BLaER1 treated with 17β-estradiol and CSF1 and Interleukin-3, amounts not matched to agents 10 nM and 100 nM (cell line): Measurements from ENCODE around the gene NKX6-2.
A peak's percentile ranks its signal among the peaks of the same experiment; 100 is the strongest.

Source experiments
- H3K27ac ChIP-seq, 11 experiments: shearing (Covaris generic); formaldehyde crosslinking; 2 replicates each; pipeline ENCODE4 v1.8.1; 2022
- H3K27me3 ChIP-seq, 11 experiments: shearing (Covaris generic); formaldehyde crosslinking; 2 replicates each; pipeline ENCODE4 v1.8.1; 2022
- H3K36me3 ChIP-seq, 11 experiments: shearing (Covaris generic); formaldehyde crosslinking; 2 replicates each; pipeline ENCODE4 v1.8.1; 2022
- H3K4me1 ChIP-seq, 10 experiments: shearing (Covaris generic); formaldehyde crosslinking; 2 replicates each; pipeline ENCODE4 v1.8.1; 2022
- H3K4me2 ChIP-seq, 11 experiments: shearing (Covaris generic); formaldehyde crosslinking; 2 replicates each; pipeline ENCODE4 v1.8.1; 2022
- H3K4me3 ChIP-seq, 10 experiments: shearing (Covaris generic); formaldehyde crosslinking; 2 replicates each; pipeline ENCODE4 v1.8.1; 2022
- H3K9ac ChIP-seq, 11 experiments: shearing (Covaris generic); formaldehyde crosslinking; 2 replicates each; pipeline ENCODE4 v1.8.1; 2022
- H3K9me3 ChIP-seq, 11 experiments: shearing (Covaris generic); formaldehyde crosslinking; replicated peaks in 1 of 11; 2 replicates each; pipeline ENCODE4 v1.8.1; 2022
- H4K20me1 ChIP-seq, 11 experiments: shearing (Covaris generic); formaldehyde crosslinking; 2 replicates each; pipeline ENCODE4 v1.8.1; 2022
- Cebpa-rat ChIP-seq, 11 experiments: shearing (Covaris generic); IDR thresholded peaks; 2 replicates each; pipeline ENCODE4 v1.8.1; 2022

The NKX6-2 gene

GRCh38 chr10:132733926-132734325, 52.0 kb downstream of the NKX6-2 start:
- Histone ChIP-seq H3K9ac (0 out of 22 replicates have a peak overlapping the region, but pooled peaks of 1 of the 11 experiments have one; percentile 60), H3K9me3 (no peaks in the 10 kb centered on the region), H3K4me3 (no peak overlapping the region), H3K36me3 (peaks cover 0 to 59% (median 0%) of the 10 kb centered on the region in 11 experiments; a peak in 9 of 22 replicates), H3K27me3 (peaks cover 0 to 29% (median 5%) of the 10 kb centered on the region in 11 experiments; a peak in 11 of 22 replicates), H3K4me2 (peak overlapping the region in 9 of 11 experiments; percentile 67 to 97 (median 84); a peak in 19 of 22 replicates), H3K27ac (no peak overlapping the region), H3K4me1 (peaks cover 16 to 100% (median 91%) of the 10 kb centered on the region in 10 experiments), H4K20me1 (peaks cover 0 to 99% (median 91%) of the 10 kb centered on the region in 11 experiments; a peak in 20 of 22 replicates)
- TF ChIP-seq Cebpa-rat (IDR thresholded peaks at IDR 0.05), result no peak
